Stimulated activated CD8-positive, alpha-beta memory T cell treated with anti-CD3 and anti-CD28 coated beads, Interleukin-4, amount 100 ng/mL, for 1 hour (primary cell): Measurements from ENCODE around the gene UTP25.
"Not testable (repeated sequence)": the region's sequence is repeated elsewhere in the genome, so short reads cannot be mapped to it uniquely, and the experiment has no call there.

Source experiments
- DNase-seq, 2 donors: peaks; one replicate each; pipeline ENCODE4 v3.0.0-alpha.2; 2020; ENCODE audit warnings: low read depth in 2 of 2, low spot score in 1 of 2

The UTP25 gene

DNA sequence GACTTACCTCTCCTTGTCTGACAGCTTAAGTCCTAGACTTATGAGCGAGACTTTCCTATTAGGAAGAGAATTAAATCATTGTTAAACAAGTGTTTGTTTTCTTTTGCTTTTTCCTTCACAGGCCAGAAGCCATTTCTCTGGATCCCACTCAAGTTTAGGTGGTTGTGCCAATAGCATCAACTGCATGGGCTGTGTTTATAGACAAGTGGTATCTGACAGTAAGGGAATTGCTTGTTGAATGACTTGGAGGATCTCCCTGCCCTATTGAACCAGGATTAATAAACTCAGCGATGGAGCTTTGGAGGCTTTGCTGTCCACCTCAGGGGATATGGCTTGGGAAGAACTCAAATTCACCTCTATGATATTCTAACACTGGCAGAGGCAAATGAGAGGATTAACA, 43.7 kb downstream of the UTP25 start:
- no peak for DNase-seq

DNA sequence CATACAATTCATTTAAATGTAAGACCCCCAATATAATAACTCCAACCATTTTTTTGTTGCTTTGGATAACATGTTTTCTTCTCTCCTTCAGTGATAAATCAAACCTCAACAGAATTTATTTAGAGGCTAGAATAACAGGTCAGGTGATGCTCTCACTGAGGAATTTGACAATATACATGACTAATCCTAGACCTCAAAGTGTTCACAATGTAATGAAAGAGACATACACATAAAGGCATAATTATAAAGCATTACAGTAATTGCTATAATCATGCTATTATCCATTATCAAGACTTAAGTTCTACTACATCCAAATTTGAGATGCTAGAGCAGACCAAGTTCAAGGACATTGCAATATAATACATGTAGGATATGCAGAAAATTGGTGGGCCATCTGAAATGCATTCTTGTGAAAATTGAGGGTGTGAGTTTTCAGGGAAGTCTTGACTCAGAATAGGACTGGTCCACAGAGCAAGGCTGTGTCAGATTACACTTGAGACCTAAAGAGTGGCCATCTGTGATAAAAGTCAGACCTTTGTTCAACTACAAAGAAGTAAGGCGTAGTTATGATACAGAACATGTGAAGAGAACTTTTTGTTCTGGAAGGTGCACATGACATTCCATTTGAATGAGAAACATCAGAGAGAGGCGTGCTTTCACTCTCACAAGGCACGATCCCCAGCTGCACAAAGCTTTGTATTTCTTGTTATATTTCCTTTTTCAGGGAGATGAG, 45.5 kb downstream of the UTP25 start:
- DNase-seq: no peak

DNA sequence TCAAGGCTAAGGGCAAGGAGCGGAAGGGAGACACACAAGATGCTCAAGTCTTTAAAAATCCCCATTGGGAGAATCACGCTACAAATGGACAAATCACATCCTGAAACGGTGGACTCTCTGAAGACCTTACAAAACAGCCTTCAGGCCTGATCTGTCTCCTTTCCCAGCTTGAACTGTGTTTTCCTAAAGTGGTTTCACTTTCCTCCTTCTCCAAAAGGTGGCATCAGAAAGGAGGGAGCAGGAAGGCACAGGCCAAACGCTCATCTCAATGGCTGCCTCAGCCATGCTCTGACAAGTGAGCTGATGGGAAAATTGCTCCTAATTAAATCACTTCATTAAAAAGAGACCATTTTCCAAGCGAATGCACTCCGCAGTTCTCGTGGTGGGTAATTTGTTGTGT, 47.7 kb downstream of the UTP25 start:
- no peak for DNase-seq

DNA sequence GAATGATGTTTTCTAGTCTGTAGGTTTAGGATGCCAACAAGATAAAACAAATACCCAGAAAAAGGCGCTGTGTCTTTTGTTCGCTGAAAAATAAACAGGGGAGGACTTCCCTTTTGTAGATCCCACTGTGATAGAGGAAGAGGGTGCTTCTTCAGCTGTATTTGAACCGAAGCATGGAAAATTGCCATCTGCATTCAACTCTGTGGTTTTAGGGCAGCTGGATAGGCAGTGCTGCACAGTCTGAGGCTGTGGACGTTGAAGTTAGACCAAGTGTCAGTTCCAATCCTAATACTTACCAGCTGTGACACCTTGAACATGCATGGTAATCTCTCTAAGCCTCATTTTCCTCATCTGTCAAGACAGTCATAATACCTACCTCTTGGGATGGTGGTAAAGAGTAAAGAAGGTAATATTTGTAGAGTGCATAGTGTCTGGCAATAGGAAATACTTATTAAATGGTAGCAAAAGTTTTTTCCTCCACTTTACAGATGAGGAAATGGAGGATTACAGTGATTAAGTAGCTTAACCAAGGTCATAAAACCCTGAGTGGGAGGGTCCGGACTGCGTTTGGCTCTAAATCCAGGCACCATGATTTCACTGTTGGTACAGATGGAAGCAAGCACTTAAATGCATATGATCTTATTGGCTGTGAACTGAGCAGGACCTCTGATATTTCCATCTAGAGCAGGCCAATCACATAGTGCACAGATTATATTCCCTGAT, 48.5 kb downstream of the UTP25 start:
- no peak for DNase-seq

DNA sequence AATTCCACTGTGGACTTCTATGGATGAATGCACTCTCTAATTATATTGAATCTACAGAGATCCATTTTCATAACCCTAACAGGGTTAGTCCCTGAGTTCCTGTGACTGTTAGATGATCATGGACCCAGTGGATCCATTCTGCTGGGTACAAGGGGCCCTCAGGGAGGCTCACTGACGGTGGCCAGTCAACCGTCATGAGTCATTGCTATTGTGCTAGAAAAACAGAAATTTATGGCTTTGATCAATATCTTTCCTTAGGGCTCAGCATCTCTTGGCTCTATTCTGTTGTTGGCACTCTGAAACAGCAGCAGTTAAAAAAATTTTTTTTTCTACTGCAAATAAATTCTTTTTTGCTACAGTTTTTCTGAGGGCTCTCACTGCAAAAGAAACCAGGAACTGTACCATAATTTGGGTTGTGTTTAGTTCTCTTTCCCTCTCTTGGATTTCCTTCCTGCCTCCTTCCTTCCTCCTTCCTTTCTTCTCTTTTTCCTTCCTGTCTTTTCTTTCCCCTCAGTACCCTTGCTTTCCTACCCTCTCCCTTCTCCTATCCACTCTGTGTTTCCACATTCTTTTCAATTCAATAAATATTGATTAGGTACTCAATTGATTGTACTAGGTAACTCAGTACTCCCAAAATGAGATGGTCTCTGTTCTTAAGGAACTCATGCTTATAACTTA, 49.5 kb downstream of the UTP25 start:
- DNase-seq: no peak

DNA sequence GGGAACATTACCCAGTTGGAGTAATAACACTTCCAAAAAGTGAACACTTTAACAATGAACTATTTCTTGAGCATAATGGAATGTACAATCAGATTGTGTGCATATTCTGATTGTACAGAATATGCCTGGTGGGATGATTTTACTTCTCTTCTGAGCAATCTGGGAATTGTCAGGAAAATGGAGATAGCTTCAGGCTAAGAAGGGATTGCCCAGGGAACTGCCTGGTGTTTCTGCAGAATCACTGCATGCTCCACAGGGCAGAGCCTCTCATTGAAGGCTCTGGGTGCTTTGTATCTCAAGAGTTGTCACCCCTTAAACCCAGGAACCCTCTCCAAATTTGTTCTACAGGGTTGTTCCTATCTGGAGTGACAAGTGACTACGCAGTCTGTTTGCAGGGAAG, 51.2 kb downstream of the UTP25 start:
- DNase-seq: no peak

DNA sequence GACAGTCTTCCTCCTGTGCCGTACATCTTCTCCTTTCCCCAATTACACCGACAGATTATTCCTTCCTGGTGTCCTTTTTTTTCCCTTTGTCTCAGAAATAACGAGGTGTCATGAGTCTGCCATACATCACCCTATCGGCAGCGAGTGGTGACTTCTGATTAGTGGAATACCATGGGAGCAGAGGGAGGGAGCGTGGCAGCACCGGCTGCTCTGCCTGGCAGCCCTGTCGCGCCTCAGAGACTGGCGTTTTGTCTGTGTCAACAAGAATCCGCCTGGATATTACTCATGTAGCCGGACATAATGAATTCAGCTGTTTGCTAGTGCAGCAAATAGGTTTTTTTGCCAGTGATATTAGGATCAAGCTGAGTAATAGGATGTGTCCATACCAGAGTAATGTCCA, 51.8 kb downstream of the UTP25 start:
- no peak for DNase-seq

DNA sequence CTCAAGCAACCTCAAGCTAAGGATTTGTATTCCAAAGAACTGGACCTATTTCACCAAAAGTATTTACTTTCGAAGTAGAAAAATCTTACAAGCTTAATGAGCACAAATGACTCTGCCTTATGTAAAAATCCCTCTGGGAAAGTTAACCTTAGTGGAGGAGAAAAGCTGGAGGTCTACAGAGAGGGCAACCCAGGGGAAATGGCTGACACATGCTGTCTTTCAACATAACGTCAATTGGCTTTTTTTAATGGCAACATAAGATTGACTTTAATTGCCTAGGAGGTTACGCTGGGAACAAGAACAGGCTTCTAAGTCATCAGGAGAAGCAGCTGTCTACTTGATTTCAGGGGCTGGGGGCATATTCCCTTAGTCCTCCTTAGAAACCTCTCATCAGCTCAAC, 52.3 kb downstream of the UTP25 start:
- no peak for DNase-seq

DNA sequence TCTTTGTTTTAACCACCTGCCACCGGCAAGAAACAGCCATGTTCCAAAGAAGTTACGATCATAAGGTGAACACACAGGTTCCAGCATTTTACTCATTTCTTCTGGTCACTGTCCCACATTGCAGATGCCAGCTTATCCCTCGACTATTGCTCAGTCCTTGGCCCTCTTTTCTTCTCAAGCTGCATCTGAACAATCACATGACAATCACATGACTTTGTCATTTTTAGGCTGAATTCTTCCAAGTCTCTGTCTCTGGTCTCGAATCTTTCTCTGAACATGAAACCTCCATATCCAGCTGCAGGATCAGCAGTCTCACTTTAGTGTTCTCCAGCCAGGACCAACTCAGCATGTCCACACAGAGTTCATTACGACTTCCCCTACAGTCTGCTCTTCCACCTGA, 53.8 kb downstream of the UTP25 start:
- DNase-seq: no peak

DNA sequence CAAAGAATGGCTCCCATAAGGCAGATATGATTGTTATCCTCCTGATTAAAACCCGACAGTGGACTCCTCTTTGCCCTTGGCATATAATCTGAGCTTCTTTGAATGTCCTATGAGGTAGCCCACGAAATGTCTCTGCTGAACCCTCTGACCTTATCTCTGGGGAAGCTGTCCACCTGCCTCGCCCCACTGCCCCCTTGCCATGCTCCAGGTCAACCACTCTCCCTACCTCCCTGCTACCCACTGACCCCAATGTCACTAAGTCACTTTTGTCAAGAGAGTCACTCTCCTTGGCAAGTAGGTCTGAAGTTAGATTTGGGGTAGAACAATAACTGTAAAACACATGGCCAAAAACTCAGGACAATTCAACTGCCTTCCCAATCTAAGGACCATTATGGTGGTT, 54.5 kb downstream of the UTP25 start:
- DNase-seq: no peak

DNA sequence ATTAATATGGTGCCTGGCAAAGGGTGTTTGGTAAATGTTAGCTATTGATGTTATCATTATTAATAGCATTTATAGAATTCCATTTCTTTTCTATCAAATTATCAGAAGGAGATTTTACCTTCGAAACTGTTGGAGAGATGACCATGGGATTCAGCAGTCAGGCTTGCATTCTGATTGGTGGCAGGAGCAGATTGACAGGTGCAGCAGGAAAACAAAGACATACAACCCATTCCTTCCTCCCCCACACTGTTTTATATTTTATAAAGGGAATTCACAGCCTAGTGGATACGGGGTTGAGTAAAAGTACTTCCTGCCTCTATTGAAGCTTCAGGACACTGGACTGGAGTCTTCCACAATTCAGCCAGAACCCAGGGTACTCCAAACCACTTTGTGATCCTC, 55.2 kb downstream of the UTP25 start:
- no peak for DNase-seq

DNA sequence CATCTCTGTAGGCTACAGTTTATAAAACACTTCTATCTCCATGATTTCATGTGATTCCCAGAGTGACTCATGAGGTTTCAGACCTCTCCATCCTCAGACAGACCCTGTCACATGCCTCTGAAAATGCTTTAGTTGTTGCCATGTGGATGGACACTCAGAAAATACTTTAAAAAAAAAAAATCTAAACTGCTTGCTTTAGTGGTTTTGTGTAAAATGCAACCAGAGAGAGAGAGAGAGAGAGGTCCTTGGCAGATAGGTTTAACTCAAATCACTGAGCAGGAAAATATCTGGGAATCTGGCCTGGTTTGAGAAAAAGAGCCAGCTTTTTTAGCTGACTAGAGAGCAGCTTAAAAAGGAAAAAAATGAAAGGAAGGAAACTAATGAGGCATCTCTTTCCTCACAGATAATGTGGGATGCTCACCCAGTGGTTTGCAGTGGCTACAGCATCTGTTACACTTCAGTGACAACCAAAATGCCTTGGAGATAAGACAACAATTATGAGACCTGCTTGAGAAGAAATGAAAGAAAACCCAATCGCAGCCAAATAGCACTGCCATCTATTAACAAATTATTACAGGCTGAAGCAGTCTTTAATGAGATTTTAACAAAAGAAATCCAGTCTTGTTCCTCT, 55.7 kb downstream of the UTP25 start:
- no peak for DNase-seq

DNA sequence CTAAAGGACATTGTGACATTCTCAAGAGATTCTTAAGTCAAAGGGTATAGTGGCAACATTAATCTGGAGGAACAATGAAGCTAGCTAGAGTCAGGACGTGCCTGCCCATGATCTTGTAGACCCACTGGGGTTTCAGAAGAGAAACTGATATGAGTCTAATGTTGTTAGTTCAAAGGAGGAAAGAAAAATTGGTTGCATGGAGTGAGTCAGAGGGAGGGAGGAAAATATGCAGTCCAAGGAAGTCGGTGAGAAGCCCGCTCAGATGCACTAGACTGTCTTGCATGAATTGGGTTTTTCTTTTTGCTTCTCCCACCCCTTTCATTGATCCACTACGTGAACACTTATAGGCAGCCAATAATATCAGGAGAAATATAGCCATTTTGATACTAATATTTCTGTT, 56.5 kb downstream of the UTP25 start:
- no peak for DNase-seq

DNA sequence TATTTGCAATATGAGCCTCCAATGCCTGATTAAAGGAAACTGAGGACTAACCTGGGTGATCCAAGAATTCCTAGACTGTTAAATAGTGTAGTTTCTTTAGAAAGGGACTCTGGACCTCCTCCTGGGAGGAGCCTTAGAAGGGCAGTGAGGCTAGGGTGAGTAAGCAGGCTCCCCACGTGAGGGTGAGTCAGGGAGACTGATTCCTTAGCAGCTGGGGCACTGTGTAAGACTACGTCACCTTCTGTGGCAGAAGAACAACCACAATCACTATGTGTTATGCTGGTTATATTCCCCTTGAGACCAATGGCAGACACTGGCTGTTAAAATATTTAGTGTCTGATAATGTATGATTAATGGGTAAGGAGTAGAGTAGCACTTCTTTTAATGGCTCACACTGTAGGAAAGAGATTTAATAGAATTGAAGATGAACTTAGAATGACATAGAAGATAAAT, 56.9 kb downstream of the UTP25 start:
- DNase-seq: no peak

DNA sequence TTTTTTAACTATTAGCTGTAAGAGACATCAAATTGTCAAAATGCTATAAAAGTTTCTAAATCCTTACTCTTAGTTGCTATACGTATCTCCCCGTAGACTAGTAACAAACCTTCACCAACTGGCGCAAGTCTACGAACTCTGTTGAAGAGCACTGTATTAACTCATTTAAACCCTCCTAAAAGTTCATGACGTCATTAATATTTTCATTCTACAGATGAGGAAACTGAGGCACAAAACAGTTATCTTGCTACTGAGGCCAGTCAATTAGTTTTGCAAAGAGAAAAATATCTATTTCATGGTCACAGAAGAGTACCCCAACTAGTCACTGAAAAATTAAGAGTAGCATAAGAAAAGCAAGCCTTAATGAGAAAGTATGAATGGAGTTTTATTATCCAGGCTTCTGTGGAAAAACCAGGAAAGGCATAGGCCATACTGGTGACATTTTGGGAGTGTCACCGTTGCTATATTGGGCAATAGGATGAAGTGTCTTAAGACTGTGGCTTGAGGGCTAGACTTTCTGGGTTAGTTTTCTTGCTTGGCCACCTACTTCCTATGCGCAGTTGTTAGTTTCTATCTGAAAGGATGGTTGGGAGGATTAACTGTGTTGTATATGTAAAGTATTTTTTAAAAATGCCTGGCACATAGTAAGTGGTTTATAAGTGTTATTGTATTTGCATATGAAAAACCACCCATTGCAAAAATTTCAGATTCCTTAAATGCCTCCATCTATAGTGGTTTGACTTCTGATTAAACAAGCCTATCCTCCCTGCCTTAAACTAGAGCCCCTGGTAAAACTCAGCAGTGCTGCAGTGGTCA, 57.8 kb downstream of the UTP25 start:
- no peak for DNase-seq

DNA sequence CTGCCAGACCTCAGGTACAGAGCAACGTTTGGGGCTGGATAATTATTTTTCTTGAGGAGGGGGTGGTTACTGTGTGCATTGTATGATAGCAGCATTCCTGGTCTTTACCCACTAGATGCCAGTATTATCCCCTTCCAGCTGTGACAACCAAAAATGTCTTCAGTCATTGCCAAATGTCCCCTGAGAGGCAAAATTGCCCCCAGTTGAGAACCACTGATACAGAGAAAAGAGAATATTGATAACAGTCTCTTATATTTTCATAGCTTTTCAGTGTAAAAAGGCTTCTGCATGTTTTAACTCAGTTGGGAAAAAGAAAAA, 58.4 kb downstream of the UTP25 start:
- no peak for DNase-seq

DNA sequence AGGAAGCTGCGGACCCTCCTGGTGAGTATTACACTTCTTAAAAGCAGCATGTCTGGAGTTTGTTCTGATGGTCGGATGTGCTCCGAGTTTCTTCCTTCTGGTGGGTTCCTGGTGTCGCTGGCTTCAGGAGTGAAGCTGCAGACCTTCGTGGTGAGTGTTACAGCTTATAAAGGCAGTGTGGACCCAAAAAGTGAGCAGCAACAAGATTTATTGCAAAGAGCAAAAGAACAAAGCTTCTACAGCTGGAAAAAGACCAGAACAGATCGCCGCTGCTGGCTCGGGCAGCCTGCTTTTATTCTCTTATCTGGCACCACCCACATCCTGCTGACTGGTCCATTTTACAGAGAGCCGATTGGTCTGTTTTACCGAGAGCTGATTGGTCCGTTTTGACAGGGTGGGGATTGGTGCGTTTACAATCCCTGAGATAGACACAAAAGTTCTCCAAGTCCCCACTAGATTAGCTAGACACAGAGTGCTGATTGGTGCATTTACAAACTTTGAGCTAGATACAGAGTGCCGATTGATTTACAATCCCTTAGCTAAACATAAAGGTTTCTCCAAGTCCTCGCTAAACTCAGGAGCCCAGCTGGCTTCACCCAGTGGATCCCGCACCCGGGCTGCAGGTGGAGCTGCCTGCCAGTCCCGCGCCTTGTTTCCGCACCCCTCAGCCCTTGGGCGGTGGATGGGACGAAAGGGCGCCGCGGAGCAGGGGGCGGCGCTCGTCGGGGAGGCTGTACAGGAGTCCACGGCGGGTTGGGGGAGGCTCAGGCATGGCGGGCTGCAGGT, 60.7 kb downstream of the UTP25 start:
- DNase-seq: not testable (repeated sequence)

DNA sequence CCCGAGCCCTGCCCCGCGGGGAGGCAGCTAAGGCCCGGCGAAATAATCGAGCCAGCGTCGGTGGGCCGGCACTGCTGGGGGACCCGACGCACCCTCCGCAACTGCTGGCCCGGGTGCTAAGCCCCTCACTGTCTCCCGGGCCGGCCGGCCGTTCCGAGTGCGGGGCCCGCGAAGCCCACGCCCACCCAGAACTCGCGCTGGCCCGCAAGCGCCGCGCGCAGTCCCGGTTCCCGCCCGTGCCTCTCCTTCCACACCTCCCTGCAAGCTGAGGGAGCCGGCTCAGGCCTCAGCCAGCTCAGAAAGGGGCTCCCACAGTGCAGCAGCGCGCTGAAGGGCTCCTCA, 61.3 kb downstream of the UTP25 start:
- no peak for DNase-seq

DNA sequence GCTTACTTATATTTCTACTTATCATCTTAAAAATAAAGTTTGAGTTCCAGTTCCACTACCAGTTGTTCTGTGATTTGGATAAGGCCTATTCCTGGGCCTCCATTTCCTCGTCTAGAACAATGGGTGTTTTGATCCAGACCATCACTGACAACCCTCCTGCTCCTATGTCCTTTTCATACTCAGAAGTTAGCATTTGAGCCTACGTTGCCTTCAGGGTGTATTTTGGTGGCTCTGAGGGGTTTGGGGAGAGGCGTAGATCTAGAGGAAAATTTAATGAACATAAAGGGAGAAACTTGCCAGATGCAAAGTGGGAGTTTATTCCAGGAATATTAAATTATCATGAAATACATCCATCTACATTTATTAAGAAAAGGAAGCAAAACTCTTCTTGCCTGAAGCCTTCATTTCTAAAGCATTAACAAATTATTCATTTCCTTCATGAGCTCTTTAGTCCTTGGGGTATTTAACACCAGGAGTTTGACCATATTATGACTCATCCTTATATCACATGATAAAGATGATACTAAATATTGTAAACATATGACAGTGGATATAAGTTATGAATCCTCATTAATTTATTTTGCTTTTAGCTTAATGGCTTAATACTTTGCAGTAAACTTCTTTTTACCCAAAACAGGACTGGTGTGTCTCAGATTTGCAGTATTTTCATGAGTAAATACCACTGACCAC, 63.0 kb downstream of the UTP25 start:
- DNase-seq: no peak

DNA sequence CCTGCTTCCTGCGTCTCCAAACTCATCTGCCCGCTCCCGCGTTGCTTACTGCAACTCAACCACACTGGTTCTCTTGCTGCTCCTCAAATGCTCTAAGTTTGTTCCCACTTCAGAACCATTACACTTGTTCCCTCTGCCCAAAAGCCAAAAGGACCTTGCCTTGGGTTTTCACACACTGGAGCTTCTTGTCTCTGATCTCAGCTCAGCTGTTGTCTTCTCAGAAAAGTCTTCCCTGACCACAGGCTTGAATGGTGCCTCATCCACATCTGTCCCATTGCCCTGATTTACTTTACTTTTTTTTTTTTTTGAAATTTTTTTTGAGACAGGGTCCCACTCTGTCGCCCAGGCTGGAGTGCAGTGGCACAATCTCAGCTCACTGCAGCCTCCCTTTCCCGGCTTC, 66.0 kb downstream of the UTP25 start:
- DNase-seq: no peak
